GM21526 (cell line): Measurements from ENCODE around the gene SPDYE2B.
A peak's percentile ranks its signal among the peaks of the same experiment; 100 is the strongest.
"Not testable (repeated sequence)": the region's sequence is repeated elsewhere in the genome, so short reads cannot be mapped to it uniquely, and the experiment has no call there.

Experiments
- ATAC-seq: cut with Tn5 transposase; IDR thresholded peaks from one replicate; pipeline ENCODE4 v1.9.1; 2021; ENCODE audit warnings: moderate library complexity; ENCODE audit not compliant: unreplicated experiment, low FRiP score

SPDYE2B gene

GRCh38 chr7:102638848-102639247 is 11.3 kb upstream of the SPDYE2B start:
- not testable (repeated sequence) for ATAC-seq

GRCh38 chr7:102642691-102643090 is 7.4 kb upstream of the SPDYE2B start, which contains the start of gene UPK3BL1:
UPK3BL1 (minus strand) TSS chr7:102642791; CDS start chr7:102642741, 50 bp downstream.
- ATAC-seq: not testable (repeated sequence)

GRCh38 chr7:102643404-102643803 is 6.7 kb upstream of the SPDYE2B start:
- ATAC-seq: not testable (repeated sequence)

DNA sequence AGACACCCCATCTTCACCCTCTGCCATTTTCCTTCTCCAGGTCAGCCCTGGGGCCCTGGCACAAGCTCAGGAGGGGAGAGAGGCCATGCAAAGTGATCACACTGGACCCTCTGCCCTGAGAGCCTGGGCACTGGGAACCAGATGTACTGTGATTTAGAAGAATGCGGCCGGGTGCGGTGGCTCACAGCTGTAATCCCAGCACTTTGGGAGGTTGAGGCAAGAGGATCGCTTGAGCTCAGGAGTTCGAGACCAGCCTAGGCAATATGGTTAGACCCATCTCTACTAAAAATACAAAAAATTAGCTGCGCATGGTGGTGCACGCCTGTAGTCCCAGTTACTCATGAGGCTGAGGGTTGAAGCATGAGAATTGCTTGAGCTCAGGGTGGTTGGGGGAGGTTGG is 2.3 kb upstream of the SPDYE2B start:
- not testable (repeated sequence) for ATAC-seq

DNA sequence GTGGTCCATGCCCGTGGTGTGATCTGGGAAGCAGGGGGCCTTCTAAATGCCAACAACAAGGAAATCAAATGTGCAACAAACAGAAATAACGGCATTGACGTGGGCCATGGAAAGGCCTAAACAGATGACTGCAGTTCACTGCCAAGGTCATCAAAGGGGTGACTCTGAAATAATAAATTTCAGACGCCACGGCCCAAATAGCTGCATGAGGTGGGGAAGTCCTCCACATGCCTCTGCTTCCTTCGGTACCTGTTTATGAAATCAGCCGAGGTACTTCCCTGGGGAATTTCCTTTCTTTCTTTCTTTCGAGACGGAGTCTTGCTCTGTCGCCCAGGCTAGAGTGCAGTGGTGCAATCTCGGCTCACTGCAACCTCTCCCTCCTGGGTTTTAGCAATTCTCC is 14.6 kb downstream of the SPDYE2B start:
- not testable (repeated sequence) for ATAC-seq

DNA sequence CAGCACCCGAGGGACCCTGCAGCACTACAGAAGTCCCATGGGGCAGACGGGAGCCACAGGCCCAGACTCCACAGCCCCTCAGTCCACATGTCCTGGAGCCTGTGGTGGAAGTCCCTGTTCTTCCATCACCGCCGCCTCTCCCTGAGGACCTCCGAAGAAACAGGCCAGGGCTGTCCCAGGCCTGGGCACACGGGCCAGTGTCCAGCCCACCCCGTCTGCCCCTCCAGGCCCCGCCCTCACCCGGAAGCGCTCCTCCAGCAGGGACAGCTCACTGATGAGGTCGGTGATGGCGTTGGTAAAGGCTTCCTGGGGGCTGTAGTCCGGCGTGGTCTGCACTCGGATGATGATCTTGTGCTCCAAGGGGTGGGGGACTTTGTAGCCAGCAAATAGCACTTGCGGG is 16.7 kb downstream of the SPDYE2B start:
- not testable (repeated sequence) for ATAC-seq

- not testable (repeated sequence) for ATAC-seq
These were observed 17.4 kb downstream of the SPDYE2B start for GRCh38 chr7:102667523-102667922.

DNA sequence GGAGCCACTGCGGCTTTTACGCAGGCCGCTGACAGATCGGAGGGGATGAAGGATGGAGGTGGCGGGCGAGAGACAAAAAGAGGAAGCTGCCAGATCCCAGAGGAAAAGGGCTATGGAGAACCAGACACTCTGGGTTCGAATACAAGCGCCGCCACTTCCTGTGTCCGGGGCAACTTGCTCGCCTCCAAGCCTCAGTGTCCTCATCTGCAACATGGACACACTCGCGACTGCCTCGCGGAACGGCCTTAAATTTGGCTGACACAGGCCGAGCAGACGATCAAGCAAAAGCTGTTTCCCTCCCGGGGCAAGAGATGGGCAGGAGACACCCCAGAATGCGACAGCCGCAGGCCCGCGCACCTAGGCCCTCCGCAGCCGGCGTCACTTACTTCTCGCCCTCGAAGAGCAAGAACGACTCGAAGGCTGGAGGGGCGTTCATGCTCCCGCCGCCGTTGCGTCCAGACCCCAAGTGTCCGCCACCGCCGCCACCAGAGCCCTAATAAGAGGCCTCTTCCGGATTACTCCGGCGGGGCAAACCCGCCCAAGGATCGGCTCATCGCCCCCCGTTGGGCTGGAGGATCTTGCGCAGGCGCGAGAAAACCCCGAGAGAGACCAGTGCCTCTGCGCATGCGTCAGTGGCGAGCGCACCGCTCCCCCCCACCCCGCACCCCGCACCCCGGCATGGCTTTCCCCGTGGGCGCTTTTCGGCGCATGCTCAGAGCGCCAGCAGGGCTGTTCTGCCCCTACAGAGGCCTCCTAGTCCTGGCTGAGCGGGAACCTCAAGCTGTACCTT is 21.2 kb downstream of the SPDYE2B start, which contains the start of gene POLR2J2:
Gene POLR2J2, minus strand, starts transcription at position 498 of the 790 bp plus-strand sequence. Its CDS starts 62 bp downstream, at position 436.
- peak; percentile 62 for ATAC-seq

DNA sequence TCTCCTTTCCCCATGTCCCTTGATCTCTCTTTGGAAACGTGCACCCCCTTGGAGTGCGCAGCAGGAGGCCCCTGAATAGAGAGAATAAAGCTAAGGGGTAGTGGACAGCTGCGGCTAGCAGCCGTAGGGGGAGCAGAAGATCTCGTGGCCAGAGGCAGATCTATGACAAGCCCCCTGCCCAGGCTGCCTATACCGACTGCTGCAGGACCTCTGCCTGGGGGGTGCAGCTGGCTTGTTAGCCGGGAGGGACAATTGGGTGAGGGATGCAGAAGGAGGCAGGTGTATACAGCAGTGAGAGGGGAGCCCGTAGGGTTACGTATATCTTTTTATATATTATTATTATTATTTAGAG is 21.8 kb downstream of the SPDYE2B start:
- peak; percentile 33 for ATAC-seq

DNA sequence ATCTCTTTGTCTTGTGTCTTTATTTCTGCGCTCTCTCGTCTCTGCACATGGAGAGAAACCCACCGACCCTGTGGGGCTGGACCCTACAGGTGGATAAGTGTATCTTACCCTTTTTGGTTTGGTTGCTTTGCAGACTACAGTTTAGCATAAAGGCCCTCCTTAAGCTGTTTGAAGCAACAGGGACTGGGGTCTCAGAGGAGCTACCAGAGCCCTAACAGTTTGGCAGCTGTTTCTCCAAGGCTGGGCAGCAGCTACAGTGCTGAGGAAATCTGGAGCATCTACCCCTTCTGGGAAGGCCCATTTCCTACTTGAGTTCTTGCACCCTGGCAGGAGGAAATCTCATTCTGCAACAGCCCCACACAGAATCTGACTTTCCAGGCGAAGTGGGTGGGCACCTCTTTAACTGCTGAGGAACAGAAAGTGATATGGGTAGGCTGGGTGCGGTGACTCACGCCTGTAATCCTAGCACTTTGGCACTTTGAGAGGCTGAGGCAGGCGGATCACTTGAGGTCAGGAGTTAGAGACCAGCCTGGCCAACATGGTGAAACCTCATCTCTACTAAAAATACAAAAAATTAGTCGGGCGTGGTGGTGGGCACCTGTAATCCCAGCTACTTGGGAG is 23.4 kb downstream of the SPDYE2B start:
- not testable (repeated sequence) for ATAC-seq

DNA sequence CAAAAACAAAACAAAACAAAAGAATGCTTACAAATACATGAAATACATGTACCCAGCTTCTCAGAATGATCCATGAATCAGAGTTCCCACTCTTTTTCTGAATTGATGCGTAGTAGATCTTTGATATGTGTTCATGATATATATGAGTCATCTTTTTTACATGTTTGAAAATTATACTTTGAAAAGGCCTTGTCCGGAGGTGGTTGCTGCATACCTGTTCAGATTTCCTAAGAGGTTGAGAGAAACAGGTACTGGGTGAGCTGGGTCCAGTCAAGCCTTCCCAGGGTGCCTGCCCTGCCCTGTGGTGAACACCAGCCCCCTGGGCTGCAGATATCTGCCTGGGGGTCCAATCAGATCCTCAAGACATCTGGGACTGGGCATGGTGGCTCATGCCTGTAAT is 25.4 kb downstream of the SPDYE2B start:
- not testable (repeated sequence) for ATAC-seq

DNA sequence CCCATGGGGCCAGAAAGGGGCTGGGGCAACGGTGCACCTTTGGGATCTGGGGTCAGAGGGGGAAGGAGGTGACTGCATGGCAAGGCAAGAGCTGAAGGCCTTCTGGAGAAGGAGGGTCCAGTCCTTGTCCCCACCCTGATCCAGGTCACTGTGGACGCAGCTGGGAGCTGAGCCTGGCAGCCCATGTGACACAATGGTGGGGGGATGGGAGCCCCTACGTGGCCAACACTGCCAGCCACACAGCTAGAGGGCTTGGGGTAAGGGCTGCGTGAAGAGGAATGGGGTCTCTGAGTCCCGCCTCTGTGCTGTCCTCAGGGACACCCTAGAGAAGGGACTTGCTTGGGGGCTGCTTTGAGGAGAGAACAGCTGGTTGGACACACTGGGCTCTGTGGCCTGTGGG is 30.7 kb downstream of the SPDYE2B start:
- ATAC-seq: not testable (repeated sequence)

DNA sequence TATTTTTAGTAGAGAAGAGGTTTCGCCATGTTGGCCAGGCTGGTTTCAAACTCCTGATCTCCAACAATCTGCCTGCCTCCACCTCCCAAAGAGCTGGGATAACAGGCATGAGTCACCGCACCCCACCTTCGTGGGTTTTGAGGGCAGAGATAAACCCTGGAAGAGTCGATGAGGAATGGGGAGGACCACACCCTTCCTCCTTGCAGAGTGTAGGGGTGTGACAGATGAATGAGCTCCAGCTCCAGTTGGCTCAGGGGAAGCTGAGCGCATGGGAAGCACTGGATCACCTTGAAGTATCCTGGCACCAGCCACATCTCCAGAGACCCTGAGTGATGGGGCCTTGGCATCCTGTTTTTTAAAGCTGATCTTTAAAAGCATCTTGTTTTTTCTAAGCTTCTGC is 32.4 kb downstream of the SPDYE2B start:
- not testable (repeated sequence) for ATAC-seq

GRCh38 chr7:102688299-102689036 is 38.3 kb downstream of the SPDYE2B start:
- ATAC-seq: peak; percentile 48

DNA sequence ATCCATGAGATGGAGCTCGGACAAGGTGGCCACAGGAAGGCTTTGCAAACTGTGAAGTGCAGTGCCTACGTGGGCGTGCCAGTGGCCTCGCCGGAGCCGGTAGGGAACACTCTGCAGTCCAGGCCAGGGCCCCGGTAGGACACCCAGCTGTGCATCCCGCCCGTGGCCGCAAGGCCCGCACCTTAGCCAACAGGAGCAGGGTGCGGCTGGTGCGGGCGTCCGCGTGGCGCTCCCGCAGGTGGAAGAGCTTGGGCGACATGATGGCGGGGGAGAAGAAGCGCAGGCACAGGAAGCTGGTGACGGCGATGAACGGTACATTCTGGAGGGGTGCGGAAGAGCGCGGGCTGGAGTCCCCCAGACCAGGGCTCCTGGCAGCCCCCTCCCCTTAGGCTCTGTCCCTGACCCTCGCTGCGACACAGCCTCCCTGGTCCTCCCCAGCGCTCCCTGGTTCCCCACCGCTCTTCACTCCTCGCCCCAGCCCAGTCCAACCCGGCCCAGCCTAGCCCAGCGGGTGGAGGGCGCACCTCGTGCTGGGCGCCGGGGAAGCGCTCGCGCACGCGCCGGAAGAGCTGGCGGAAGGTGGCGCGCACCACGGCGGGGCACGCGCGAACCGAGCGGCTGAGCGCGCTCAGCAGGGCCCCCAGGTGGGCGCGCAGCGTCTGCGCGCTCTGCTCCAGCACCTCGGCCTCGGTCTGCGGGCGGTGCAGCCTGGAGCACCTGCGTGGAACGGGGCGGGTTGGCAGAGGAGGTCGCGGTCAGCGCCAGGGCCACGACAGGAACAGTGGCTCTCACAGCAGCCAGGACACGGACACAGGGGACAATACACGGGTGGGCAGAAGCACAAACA is 39.5 kb downstream of the SPDYE2B start:
- ATAC-seq: peak; percentile 67

GRCh38 chr7:102690602-102691001 is 40.5 kb downstream of the SPDYE2B start:
- ATAC-seq: not testable (repeated sequence)

DNA sequence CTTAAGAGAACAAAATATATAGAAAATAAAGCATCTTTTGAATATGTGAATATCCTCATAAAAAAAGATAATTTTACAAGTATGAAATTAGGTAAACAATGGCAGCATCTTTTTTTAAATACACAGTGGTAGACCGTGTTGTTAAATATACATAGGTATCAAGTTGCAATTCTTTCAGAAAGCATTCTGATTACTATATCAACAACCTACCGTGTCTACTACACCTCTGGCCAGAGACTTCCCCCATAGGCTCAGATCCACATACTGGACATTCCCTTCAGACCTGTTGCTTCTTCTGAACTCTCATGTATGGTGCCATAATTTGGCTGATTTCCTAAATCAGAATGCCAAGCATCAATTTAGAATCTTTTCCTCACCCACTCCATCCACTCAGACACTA is 43.9 kb downstream of the SPDYE2B start:
- ATAC-seq: not testable (repeated sequence)

DNA sequence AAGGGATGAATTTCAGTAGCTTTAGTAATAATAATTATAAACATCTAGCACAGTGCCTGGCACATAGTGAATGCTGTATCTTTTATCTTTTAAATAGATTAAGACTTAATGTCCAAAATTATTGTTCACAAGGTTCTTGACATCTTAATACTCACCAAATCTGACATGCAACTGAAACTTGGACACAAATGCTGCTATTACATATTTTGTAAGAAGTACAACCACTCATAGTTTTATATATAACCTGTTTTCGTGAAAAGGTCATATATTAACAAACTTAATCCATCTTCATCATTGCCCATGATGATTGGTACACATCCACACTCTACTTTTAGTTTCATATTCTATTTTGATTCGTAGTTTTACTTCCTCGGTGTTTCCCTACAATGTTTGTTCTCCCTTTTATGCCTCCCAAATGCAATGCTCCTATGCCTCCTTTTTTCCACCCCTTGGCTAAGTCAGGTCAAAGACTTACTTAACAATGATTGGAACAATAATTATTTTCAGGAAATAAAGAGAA is 45.0 kb downstream of the SPDYE2B start:
- ATAC-seq: not testable (repeated sequence)

DNA sequence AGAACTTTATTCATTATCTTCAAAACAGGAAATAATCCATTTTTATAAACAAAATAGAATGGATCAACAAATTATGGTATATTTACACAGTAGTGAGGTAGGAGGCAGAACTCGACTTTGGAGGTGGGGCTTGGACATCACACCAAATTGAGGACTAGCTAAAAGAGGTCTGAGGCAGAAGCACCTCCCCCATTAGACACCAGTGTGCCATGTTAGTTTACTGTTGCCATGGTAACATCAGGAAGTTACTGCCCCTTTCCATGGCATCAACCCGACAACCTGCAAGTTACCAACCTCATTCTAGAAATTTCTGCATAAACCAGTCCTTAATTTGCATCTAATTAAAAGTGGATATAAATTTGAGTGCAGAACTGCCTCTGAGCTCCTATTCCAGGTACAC is 45.9 kb downstream of the SPDYE2B start:
- not testable (repeated sequence) for ATAC-seq
